ENCODE data around the gene PPTC7. TPM values are rescaled to one million over a fixed set of nuclear protein-coding genes. Genes with fewer than 3 reads are reported as not detected.
"Not testable (repeated sequence)": the region's sequence is repeated elsewhere in the genome, so short reads cannot be mapped to it uniquely, and the experiment has no call there.

Gene PPTC7
- polyA plus RNA-seq, 1 experiment = 11.4 TPM

DNA sequence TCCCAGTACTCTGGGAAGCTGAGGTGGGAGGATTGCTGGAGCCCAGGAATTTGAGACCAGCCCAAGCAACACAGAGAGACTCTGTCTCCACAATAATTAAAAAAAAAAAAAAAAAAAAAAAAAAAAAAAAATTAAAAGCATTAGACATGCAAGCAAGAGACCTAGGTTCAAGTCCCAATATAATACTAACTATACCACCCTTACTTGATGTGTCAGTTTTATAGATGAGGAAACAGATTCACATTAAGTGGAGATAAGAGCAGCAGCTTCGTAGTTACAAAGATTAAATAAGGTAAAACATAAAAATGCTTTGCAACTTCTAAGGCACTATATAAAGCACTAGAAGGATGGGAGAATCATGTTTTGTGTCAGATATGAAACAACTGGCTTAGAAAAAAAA, 9.1 kb downstream of the PPTC7 start:
- TF ChIP-seq, protein P1, sequence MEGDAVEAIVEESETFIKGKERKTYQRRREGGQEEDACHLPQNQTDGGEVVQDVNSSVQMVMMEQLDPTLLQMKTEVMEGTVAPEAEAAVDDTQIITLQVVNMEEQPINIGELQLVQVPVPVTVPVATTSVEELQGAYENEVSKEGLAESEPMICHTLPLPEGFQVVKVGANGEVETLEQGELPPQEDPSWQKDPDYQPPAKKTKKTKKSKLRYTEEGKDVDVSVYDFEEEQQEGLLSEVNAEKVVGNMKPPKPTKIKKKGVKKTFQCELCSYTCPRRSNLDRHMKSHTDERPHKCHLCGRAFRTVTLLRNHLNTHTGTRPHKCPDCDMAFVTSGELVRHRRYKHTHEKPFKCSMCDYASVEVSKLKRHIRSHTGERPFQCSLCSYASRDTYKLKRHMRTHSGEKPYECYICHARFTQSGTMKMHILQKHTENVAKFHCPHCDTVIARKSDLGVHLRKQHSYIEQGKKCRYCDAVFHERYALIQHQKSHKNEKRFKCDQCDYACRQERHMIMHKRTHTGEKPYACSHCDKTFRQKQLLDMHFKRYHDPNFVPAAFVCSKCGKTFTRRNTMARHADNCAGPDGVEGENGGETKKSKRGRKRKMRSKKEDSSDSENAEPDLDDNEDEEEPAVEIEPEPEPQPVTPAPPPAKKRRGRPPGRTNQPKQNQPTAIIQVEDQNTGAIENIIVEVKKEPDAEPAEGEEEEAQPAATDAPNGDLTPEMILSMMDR (IDR thresholded peaks at IDR 0.05; ENCODE audit: low read depth, low read length) = no peak
- no peak overlapping the region for H3K4me3 ChIP-seq (ENCODE audit: low read depth, low read length)
- DNase-seq (ENCODE audit: low read depth, low spot score) = no peak
- POLR2A ChIA-PET = no interaction called here
- no peaks in the 10 kb centered on the region for H3K27me3 ChIP-seq (ENCODE audit: control insufficient read depth, insufficient read depth, low read length)
- no peak overlapping the region for H3K27ac ChIP-seq (ENCODE audit: low read depth, low read length)
- CTCF ChIA-PET = interaction anchor here (0.9 kb wide), 1 partner anchor 8 kb away, joined by 3 read pairs; no protein-coding TSS in a partner anchor
- H3K9me3 ChIP-seq (ENCODE audit: control insufficient read depth, insufficient read depth, low read length) = peaks cover 7% of the 10 kb centered on the region

DNA sequence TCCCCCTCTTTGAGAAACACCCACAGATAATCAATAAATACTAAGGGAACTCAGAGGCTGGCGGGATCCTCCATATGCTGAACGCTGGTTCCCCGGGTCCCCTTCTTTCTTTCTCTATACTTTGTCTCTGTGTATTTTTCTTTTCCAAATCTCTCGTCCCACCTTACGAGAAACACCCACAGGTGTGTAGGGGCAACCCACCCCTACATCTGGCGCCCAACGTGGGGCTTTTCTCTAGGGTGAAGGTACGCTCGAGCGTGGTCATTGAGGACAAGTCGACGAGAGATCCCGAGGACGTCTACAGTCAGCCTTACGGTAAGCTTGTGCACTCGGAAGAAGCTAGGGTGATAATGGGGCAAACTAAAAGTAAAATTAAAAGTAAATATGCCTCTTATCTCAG, 12.3 kb downstream of the PPTC7 start:
- H3K9me3 ChIP-seq (ENCODE audit: control insufficient read depth, insufficient read depth, low read length) = peaks cover 17% of the 10 kb centered on the region
- DNase-seq (ENCODE audit: low read depth, low spot score); POLR2A ChIA-PET; CTCF ChIA-PET; H3K4me3 ChIP-seq (ENCODE audit: low read depth, low read length); H3K27ac ChIP-seq (ENCODE audit: low read depth, low read length); H3K27me3 ChIP-seq (ENCODE audit: control insufficient read depth, insufficient read depth, low read length): not testable (repeated sequence)

DNA sequence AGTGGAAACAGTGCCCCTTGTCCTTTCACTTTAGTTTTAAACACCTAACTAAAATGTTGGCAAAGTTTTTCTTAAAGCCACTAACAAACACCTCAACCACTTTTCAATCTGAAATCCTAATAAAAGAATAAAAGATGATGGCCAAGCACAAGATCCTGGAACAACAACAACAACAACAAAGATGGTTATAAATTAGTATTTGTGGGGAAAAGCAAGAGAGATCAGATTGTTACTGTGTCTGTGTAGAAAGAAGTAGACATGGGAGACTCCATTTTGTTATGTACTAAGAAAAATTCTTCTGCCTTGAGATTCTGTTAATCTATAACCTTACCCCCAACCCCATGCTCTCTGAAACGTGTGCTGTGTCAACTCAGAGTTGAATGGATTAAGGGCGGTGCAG, 13.3 kb downstream of the PPTC7 start:
- H3K9me3 ChIP-seq (ENCODE audit: control insufficient read depth, insufficient read depth, low read length) = peaks cover 17% of the 10 kb centered on the region
- H3K4me3 ChIP-seq (ENCODE audit: low read depth, low read length); POLR2A ChIA-PET; CTCF ChIA-PET; H3K27me3 ChIP-seq (ENCODE audit: control insufficient read depth, insufficient read depth, low read length); H3K27ac ChIP-seq (ENCODE audit: low read depth, low read length); DNase-seq (ENCODE audit: low read depth, low spot score): not testable (repeated sequence)

DNA sequence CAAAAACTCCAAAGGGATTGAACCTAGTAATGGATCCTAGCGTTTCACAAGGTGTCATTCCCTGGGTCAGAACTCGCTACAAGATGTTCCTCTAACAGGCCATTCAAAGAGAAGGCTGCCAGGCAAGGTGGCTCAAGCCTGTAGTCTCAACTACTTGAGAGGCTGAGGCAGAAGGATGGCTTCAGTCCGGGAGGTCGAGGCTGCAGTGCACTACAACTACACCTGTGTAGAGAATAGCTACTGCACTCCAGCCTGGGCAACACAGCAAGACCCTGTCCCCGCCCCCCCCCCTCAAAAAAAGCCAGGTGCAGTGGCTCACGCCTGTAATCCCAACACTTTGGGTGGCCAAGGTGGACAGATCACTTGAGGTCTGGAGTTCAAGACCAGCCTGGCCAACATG, 14.4 kb downstream of the PPTC7 start:
- H3K27ac ChIP-seq (ENCODE audit: low read depth, low read length) = no peak overlapping the region
- POLR2A ChIA-PET = interaction anchor here (0.6 kb wide), 1 partner anchor 16 kb away, joined by 3 read pairs; no protein-coding TSS in a partner anchor
- no peak overlapping the region for H3K4me3 ChIP-seq (ENCODE audit: low read depth, low read length)
- DNase-seq (ENCODE audit: low read depth, low spot score) = no peak
- H3K27me3 ChIP-seq (ENCODE audit: control insufficient read depth, insufficient read depth, low read length) = no peaks in the 10 kb centered on the region
- peaks cover 17% of the 10 kb centered on the region for H3K9me3 ChIP-seq (ENCODE audit: control insufficient read depth, insufficient read depth, low read length)
- CTCF ChIA-PET = no interaction called here
- TF ChIP-seq, protein P1 (IDR thresholded peaks at IDR 0.05; ENCODE audit: low read depth, low read length) = no peak

DNA sequence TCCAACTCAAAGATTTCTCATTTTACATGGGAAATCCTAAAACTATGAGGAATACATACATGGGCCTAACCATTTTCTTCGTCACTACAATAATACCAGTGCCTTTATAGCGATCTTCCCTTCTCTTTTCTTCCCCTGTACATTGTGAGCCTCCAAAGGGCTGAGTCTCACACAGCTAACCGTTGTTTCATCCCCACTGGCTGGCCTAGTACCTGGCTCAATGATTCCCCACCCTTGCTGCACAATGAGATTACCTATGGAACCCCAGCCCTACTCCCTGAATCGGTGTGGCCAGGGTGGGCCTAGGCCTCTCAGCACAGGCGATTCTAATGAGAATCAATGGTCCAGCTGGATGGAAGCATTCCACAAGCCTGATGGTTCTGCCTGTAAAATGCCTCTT, 16.1 kb downstream of the PPTC7 start:
- no peak overlapping the region for H3K27ac ChIP-seq (ENCODE audit: low read depth, low read length)
- POLR2A ChIA-PET = no interaction called here
- no peak for DNase-seq (ENCODE audit: low read depth, low spot score)
- H3K4me3 ChIP-seq (ENCODE audit: low read depth, low read length) = no peak overlapping the region
- CTCF ChIA-PET = interaction anchor here (0.6 to 1.8 kb wide), 2 partner anchors 35 to 174 kb away, joined by 3 to 6 read pairs; no protein-coding TSS in a partner anchor
- TF ChIP-seq, protein P1 (IDR thresholded peaks at IDR 0.05; ENCODE audit: low read depth, low read length) = no peak
- peaks cover 13% of the 10 kb centered on the region for H3K9me3 ChIP-seq (ENCODE audit: control insufficient read depth, insufficient read depth, low read length)
- H3K27me3 ChIP-seq (ENCODE audit: control insufficient read depth, insufficient read depth, low read length) = no peaks in the 10 kb centered on the region

DNA sequence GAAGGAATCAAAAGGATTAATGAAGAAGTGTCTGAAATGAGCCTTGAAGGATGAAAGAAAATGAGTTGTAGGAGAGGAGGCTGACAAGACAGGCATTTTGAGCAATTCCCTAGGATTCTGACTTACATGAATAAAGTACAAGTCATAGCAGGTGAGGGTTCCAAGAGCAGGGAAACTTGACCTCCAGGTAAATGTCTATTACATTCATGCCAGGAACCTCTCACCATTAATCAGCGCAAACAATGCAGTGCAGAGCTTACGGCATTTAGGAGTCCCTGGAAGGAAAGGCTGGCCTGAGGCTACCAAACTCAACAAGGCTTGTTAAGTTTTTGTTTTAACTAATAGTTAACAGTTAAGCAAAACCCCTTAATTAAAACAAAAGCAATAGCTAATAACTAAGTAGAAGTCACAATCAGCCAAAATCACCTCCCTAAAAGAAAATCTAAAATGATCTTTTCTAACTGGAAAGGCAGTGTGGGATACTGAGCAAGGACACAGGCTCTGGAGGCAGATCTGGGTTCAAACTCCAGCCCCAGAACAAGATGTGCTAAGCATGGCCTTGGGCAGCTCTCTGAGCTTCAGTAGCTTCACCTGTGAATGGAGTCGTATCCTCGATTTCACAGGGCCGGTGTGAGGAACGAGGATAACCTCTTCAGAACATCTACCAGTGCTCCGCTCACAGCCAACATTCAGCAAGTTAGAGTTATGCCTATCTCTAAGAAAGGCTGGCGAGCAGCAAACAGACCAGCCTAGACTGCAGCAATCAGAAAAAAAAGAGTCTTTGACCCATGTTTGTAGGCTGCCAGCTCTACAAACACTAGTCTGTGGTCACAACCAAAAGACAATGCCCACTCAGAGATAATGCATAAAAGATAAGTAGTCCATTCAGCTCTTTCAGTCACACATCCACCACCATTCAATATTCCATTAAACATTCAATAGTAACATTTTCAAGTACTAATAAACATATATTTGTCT, 16.9 kb downstream of the PPTC7 start:
- ChIA-PET POLR2A (no interaction called here), CTCF (interaction anchor here (0.6 to 0.8 kb wide), 2 partner anchors 8 to 103 kb away, joined by 3 to 5 read pairs; no protein-coding TSS in a partner anchor)
- peaks cover 13% of the 10 kb centered on the region for H3K9me3 ChIP-seq (ENCODE audit: control insufficient read depth, insufficient read depth, low read length)
- H3K27me3 ChIP-seq (ENCODE audit: control insufficient read depth, insufficient read depth, low read length) = no peaks in the 10 kb centered on the region
- no peak for DNase-seq (ENCODE audit: low read depth, low spot score)
- TF ChIP-seq, protein P1 (IDR thresholded peaks at IDR 0.05; ENCODE audit: low read depth, low read length) = no peak
- no peak overlapping the region for H3K4me3 ChIP-seq (ENCODE audit: low read depth, low read length)
- H3K27ac ChIP-seq (ENCODE audit: low read depth, low read length) = no peak overlapping the region

All from AG04450 (cell line).